NCI-H748 (cell line): ENCODE results near the gene PPM1H.

Experiments
- DNase-seq: peaks from one replicate; lab custom pipeline; 2025; ENCODE audit not compliant: unreplicated experiment; lab: John Stamatoyannopoulos, UW

The PPM1H gene

GRCh38 chr12:62657363-62657632 is 277.7 kb downstream of the PPM1H start:
- no peak for DNase-seq

DNA sequence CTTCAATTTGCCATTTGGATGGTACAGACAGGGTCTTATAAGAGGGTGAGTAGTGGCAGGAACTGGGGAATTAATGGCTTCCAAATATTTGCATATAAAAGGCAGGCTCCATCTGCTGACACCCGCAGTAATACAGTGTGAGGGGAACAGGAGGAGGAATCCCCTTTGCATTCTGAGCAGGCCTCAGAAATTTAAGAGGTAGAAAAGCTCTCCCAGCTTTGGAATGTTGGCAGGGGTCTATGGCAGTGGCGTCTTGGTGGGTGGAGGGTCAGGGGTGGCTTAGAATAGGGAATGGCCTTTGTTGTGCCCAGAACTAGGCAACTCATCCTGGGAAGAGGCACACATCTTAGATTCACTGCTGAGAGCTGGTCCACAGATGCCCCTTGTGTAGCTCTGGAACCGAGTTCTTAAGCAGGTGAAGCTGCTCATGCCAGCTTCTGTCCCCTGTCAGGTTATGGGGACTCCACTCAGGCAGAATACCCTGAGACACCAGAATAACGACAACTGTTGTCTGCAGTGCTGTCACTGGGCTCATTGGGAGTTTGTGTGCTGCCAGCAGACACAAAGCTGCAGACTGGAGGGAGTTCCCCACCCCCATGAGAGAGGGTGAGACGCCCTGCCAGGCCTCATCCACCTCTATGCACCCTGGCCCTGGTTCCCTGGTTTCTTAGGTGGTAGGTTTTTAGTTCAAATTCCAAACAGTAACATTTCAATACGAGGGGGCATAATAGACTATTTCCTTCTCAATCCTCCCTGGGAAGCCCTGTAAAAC is 278.2 kb downstream of the PPM1H start:
- DNase-seq, result no peak

DNA sequence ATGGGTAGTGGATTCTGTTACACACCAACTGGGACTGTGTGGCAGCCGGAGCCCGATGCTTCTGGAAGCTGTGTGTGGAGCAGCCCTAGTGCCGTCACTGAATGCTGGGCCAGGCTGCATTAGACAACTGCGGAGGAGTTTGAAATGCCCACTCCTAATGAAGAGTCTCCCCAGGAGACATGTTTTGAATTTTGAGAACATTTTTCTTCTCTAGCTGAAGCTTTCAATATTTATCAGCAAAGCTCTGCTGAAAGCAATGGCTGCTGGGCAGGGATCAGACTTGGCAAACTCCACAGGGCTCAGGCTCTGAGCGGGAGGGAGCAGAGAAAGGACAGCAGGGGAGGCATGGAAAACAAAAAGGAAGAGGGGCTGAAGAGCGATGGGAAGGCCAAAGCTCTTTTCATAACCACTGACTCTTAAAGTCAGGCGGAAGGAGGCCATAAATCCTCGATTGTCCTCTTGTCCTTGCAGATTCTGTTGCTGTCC is 279.2 kb downstream of the PPM1H start:
- no peak for DNase-seq

- DNase-seq, result no peak
These were observed 280.4 kb downstream of the PPM1H start for GRCh38 chr12:62654326-62655241.

DNA sequence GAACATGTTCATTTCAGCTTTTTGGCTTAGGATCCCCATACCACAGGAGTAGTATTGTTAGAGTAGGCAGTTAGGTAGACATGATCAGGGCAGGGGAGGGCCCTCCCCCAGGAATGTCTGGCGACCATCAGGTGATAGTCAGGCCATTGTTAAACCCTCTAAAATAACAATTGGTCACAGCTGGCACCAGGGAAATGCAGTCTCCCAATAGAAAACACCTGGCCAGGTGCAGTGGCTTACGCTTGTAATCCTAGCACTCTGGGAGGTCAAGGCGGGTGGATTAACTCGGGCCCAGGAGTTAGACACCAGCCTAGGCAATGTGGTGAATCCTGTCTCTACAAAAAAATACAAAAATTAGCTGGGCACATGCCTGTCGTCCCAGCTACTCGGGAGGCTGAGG is 281.2 kb downstream of the PPM1H start:
- peak; percentile 80 for DNase-seq

DNA sequence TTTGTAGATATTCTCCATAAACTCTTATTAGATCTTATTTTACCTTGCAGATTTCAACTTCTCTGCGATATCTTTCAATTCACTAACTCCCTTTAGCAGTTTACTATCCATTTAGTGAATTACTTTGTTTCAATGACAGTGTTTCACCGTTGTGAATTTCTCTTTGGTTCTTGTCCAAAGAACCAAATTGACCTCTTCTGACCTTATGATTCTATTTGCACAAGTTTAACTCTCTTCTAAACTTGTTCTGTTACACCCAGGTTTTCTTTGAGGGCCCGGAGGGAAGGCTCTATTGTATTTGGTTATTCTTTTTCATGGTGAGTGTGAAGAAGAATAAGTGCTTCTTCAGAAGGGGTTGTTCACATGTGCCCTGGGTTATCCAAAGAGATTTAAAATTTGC is 281.6 kb downstream of the PPM1H start:
- no peak for DNase-seq

DNA sequence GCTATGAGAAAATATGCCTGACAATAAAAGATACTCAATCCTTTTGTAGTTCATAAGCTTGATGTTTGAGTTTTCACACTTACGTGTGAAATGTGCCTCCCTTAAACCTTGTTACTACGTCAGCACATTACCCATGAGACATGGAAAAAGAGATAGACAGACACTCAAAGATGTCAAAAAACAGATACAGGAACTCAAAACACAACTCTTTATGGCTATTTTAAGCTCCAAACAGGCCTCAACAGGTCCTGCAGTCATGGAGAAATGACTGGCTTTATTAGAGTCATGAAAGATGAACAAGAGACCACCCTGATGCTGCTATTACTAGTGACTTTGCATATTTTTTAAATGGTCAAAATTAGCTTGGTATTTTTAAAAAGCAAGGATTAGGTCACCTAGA is 283.8 kb downstream of the PPM1H start:
- DNase-seq, result no peak

DNA sequence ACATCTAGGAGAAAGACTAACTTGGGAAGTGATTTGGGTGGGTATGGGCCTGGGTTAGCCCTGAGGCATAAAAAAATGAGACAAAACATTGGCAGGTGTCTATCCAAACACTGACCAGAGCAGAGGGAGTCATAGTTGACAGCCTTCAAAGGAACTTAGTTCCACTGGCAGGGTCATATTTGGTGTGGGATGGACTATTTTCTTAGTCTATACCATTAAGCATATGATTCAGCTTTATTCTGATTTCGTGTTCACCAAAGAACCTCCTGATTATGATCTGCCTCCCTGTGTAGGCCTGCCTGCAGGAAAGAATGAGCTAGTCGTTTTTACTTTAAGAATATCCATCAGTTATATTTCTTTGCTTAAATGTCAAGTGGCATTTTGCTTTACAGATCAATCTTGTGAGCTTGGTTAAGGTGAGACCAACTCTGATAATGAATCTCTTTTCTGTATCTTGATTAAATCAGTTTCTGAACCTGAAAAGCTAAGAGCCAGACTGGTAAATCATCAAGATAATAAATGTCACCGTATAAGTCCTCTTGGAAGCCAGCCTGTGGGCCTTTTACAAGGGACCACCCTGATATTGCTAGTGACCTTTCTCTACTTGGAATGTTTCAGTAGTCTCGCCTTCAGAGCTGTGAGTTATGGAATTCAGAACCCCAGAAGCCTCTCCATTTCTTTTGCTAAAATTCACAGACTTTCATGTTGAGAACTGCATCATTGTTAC is 285.4 kb downstream of the PPM1H start:
- no peak for DNase-seq

- no peak for DNase-seq
These were observed 287.4 kb downstream of the PPM1H start for GRCh38 chr12:62647586-62647985.

DNA sequence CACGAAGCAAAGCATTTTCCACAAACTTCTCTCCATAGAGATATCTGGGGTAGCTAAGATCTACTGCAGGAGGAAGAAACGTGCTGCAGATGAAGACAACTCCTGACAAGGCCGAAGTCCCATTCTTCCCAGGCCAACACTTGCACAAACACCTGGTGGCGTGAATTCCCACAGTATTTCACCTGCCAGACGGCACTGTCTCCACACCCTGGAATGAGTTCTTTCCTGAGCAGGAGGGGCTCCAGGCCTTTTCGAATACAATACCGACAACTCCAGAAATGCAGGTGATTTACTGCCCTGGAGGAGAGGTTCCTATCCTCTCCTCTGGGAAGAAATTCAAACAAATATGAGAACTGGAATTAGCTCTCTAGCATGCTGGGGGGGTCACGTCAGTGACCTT is 288.4 kb downstream of the PPM1H start:
- no peak for DNase-seq

DNA sequence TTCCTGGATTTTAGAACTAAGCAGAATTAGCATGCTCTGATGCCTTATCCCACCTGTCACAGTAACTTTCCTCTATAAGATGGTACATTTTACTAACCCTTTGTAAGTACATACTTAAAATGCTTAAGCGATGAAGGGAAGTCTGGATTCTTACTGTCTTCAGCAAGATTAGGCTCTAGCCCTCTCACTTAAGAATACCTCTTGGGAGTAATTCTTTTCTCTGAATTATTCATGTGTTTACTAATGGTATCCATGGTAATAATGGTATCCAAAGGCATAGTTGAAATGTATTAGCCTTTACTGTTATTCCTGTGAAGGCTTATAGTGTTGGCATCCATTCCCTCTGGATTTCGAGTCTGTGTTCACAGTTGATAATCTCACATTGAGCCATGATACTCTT is 291.5 kb downstream of the PPM1H start:
- no peak for DNase-seq

- no peak for DNase-seq
These were observed 292.5 kb downstream of the PPM1H start for GRCh38 chr12:62642486-62642885.

- DNase-seq, result no peak
These were observed 294.0 kb downstream of the PPM1H start for GRCh38 chr12:62640910-62641448.

DNA sequence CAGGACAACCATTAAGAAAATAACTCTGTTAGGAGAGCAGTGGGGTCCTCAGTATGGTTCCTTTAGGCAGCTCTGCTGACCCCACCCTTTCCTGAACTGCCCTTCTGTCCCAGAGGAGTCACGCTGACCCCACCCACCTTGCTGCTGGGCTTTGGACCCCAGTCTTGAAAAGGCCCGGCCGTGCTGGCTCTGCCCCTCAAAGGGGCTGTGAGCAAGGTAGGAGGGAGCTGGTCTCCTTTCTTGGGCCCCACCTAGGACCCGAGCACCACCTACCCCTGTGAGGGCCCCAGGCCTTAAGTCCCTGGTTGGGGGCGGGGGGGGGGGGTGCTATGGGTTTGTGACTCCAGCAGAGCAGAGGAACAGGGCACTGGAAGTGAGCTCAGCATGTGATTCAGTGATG is 297.3 kb downstream of the PPM1H start:
- DNase-seq, result no peak

- DNase-seq, result no peak
These were observed 299.3 kb downstream of the PPM1H start for GRCh38 chr12:62635649-62636048.

- peak; percentile 76 for DNase-seq
These were observed 302.5 kb downstream of the PPM1H start for GRCh38 chr12:62632411-62632918.

DNA sequence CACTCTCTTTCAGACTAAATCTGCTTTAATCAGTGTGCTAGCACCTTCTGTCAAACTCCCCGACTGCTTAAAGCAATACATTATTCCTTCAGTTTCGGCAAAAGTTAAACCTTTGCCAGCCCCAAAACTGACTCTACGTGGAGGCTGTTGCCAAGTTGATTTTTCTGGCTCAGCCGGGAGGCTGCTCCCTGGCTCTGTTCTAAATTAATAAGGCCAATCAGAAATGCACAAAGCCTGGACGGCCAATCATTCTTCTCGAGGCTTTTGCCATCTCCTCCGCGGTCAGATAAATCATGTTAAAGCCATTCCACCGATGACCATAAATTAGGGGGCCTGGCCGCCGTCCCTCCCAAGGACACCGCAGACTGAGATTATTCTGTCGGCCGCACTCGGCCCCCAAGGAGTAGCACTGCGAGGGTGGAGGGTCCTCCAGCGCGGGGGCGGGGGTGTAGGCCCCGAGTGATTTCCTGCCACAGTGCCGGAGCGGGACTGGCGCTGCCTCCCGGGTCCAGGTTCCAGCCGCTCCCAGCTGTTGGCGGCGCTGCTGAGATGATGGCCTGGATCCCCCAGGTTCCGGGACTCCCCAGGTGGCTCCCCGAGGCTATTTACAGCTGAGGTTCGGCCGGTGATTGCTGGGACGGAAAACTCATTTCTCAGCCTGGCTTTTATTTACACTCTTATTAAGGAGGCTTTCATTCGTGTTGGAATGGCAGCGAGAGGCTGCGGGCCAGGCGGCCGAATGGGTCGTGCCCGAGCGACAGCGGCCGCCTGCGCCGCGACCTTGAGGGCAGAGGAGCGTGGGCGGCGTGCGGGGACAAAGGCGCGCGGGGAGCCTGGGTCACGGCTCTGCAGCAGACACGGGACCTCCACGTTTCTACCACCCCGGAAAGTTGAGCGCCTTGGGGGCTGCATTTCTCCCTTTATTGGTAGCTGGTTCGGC is 303.2 kb downstream of the PPM1H start:
- DNase-seq, result peak; percentile 90

DNA sequence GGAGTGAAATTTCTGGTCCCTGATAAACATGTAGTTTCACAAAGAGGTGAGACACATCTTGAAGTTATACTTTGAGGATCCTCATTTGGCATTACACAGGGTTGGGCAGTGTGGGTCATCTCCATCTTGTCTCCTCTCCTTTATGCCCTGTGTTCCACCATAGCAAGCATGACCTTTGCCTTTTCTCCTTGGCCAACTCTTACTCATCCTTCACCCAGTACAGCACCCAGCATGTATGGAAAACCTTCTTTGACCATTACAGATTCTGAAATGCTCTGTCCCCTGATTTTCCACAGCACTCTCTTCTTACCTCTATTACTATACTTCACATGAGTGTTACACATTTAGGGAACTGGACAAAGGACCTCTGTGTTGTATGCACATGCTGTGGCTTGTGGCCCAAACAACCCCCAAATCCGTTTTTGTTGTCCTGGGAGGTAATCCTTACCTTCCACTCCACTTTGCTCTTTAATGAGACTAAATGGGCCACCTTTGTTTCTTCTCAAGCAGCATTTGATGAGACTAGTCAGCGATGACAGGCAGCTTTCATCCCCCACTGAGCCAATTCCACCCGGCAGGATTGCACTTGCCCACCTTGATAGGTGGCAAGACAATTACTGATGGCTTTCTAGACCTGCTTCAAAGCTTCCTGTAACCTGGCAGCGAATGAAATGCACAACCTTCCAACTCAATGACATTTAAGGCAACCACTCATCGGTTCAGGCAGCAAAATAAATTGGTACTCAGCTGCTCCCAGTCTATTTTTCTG is 304.8 kb downstream of the PPM1H start:
- DNase-seq, result peak; percentile 92

- no peak for DNase-seq
These were observed 305.5 kb downstream of the PPM1H start for GRCh38 chr12:62629413-62629812.
